GM12892 (cell line): ENCODE measurements around the gene REN.

Experiments
- POLR2A ChIP-seq: IDR thresholded peaks from 2 replicates; pipeline ENCODE4 v1.6.1; 2011; ENCODE audit warnings: low read depth, low read length, control low read depth
- POLR2AphosphoS5 ChIP-seq: IDR thresholded peaks from 2 replicates; pipeline ENCODE4 v1.6.1; 2011; ENCODE audit warnings: low read depth, low read length, control low read depth

DNA sequence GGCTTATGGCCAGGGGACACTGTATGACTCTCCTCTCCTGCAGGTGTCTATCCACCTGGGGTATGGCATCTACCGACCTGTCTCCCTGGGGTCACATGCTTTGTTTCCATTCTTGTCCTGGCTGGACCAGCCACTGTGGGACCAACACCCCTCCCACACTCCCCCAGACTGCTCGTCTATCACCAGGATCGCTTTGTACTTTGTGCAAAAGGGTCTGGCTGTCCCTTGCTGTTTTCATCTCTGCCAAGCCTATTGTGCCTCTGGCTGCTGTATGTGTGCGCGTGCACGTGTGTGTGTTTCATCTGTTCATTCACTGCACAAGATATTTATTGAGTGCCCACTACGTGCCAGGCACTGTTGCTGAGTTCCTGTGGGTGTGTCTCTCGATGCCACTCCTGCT lies 39.8 kb downstream of the REN start:
- TF ChIP-seq POLR2A (no peak), POLR2AphosphoS5 (no peak)
